Heart left ventricle (tissue), 16 donors: ENCODE measurements around the gene RAB5IF. TPM values are rescaled to one million over a fixed set of nuclear protein-coding genes. Genes with fewer than 3 reads are reported as not detected.
A peak's percentile ranks its signal among the peaks of the same experiment; 100 is the strongest.

ENCODE experiments used
- ATAC-seq, 4 donors: fragments of 200-7000 bp; cut with Tn5 transposase; one replicate each; pipeline ENCODE4 v1.9.1; 2020 to 2022; ENCODE audit warnings: moderate library complexity in 4 of 4, mild to moderate bottlenecking in 3 of 4, moderate number of reproducible peaks in 1 of 4
- DNase-seq, 5 donors: peaks; one replicate each; pipeline ENCODE4 v3.0.0-alpha.2; 2020
- H3K27ac ChIP-seq, 12 donors: fragments of 200-600 bp; sonication (generic) in 4 of 12; one replicate each; pipeline versions ENCODE4 v1.5.0 to v1.8.0; 2016 to 2022; ENCODE audit warnings: mild to moderate bottlenecking in 2 of 12
- H3K27me3 ChIP-seq, 9 donors: fragments of 200-600 bp; sonication (generic) in 2 of 9; one replicate each; pipeline versions ENCODE4 v1.5.1 to v1.8.0; 2016 to 2022; ENCODE audit warnings: mild to moderate bottlenecking in 3 of 9
- H3K36me3 ChIP-seq, 9 donors: fragments of 200-600 bp; sonication (generic) in 2 of 9; one replicate each; pipeline versions ENCODE4 v1.5.0 to v1.8.0; 2018 to 2022; ENCODE audit warnings: mild to moderate bottlenecking in 2 of 9
- H3K4me1 ChIP-seq, 12 donors: fragments of 200-600 bp; sonication (generic) in 4 of 12; one replicate each; pipeline versions ENCODE4 v1.5.0 to v1.8.0; 2016 to 2022; ENCODE audit warnings: mild to moderate bottlenecking in 3 of 12
- H3K4me3 ChIP-seq, 12 donors: fragments of 200-600 bp; sonication (generic) in 4 of 12; one replicate each; pipeline versions ENCODE4 v1.5.0 to v1.8.0; 2017 to 2022; ENCODE audit warnings: mild to moderate bottlenecking in 9 of 12, moderate library complexity in 4 of 12
- H3K9me3 ChIP-seq, 12 donors: fragments of 200-600 bp; sonication (generic) in 4 of 12; one replicate each; pipeline versions ENCODE4 v1.5.0 to v1.8.0; 2016 to 2022; ENCODE audit warnings: mild to moderate bottlenecking in 1 of 12
- POLR2A ChIP-seq, 2 donors: fragments of 450-650 bp; IDR thresholded peaks; one replicate each; pipeline ENCODE4 v1.6.1; 2017; ENCODE audit warnings: antibody characterized with exemption in 2 of 2, mild to moderate bottlenecking in 2 of 2, moderate library complexity in 2 of 2
- WGBS, 4 donors: extraction: QIAGEN DNeasy Blood & Tissue Kit in 2 of 4; methylation state at CpG; one replicate each; pipeline versions ENCODE4 v1.1.5 to v1.1.7; 2013 to 2018; 5-methylcytosine and 5-hydroxymethylcytosine counted together
- intact Hi-C, 10 donors: fragments of 100-400 bp; cut with DNase I; formaldehyde crosslinking; loops; one replicate each; pipeline versions ENCODE4 v1.11.1 to v1.14.2; 2022
- polyA plus RNA-seq, 2 donors: library from polyadenylated mRNA; stranded (reverse); fragments of 200-250 nt; gene quantifications; one replicate each; pipeline ENCODE4 v1.2.3, GENCODE V29; 2013
- total RNA-seq, 9 donors: library from RNA; depleted of rRNA in 2 of 9; stranded (reverse); fragments of >200 nt in 2 of 9; fragmentation: NEBNext Ultra II Directional in 3 of 9; extraction: Animal tissue kit (Norgen Biotek cat#: 25700) in 3 of 9; gene quantifications; one replicate each; pipeline versions ENCODE4 v1.1.0 to v1.2.4, GENCODE V29; 2016 to 2023
- TF ChIP-seq, protein P1 (sequence below), 12 donors: fragments of 200-600 bp; sonication (generic) in 4 of 12; IDR thresholded peaks; one replicate each; pipeline versions ENCODE4 v1.5.0 to v1.8.0; 2018 to 2022; ENCODE audit warnings: antibody characterized with exemption in 12 of 12, mild to moderate bottlenecking in 5 of 12
- donor health status: ischemic (EF 13 %, LVEDD 7.1; RV severe dilation, severe dysfunction).
- donor health status: healthy with polysubstance abuse.
- donor health status: DM: no; HTN: yes; CAD: no.
- donor health status: DM: no; HTN: no; CAD: no.
- donor health status: ischemic (EF 25% LVEDD 6.9; RV normal size, moderate dysfunction).
- donor health status: ischemic (EF 25% LVEDD 5.7; RV mildly dilated, moderate dysfunction).
- donor health status: healthy.
- donor health status: DM: yes; HTN: yes; CAD: no.
- donor health status: ischemic (EF 35%, LVEDD 5.7; RV mildly dilated, moderate dysfunction).
- donor health status: nonischemic (EF 11% LVEDD 7.7; RV severe dilation, severe dysfunction).
- donor health status: DM: yes; HTN: yes; CAD: no.
- donor health status: PGD.
- donor health status: ischemic (EF 29% LVEDD 5.4; RV normal size, mild dysfunction).
- donor health status: nonischemic (EF 23%, LVEDD 6.1; RV moderate dilation, normal function).

RAB5IF gene
- total and polyA plus RNA-seq, 11 donors: 35.5 to 101 (median 63.1) TPM

DNA sequence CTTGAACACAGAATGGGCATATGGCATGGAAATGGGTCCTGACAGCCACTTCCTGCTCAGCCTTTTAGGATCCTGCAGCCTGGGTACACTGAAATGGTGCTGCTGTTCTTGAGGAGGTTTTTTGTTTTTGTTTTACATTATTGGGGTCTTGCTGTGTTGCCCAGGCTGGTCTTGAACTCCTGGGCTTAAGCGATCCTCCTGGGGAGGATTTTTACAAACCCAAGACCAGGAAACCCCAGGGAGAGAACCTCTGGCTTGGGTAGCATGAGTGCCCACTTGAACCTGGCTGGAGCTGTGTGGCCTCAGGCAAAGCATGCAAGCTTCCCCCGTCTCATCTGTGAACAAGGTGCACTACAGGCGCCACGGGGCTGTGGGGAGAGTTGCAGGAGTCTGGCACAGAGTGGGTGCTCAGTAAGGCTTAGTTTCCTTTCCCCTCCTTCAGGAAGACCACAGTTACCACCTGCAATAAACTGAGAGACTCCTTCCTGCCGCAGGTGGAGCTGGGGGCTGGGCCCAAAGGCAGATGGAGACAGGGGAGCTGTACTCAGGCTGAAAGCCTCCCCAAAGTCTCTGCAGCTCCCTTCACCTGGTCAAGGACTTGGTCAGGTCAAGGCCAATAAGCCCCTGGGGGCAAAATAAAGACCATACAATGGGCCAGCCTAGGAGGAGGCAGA lies 38.6 kb downstream of the RAB5IF start:
- Histone ChIP-seq H3K27ac (peak overlapping the region in 1 of 12 donors; percentile 65), H3K27me3 (no peaks in the 10 kb centered on the region), H3K9me3 (no peaks in the 10 kb centered on the region), H3K4me1 (peaks cover 0 to 11% (median 0%) of the 10 kb centered on the region in 12 donors), H3K4me3 (peak overlapping the region in 1 of 12 donors; percentile 54), H3K36me3 (no peaks in the 10 kb centered on the region)
- no peak for TF ChIP-seq POLR2A (IDR thresholded peaks at IDR 0.05)
- TF ChIP-seq, protein P1, sequence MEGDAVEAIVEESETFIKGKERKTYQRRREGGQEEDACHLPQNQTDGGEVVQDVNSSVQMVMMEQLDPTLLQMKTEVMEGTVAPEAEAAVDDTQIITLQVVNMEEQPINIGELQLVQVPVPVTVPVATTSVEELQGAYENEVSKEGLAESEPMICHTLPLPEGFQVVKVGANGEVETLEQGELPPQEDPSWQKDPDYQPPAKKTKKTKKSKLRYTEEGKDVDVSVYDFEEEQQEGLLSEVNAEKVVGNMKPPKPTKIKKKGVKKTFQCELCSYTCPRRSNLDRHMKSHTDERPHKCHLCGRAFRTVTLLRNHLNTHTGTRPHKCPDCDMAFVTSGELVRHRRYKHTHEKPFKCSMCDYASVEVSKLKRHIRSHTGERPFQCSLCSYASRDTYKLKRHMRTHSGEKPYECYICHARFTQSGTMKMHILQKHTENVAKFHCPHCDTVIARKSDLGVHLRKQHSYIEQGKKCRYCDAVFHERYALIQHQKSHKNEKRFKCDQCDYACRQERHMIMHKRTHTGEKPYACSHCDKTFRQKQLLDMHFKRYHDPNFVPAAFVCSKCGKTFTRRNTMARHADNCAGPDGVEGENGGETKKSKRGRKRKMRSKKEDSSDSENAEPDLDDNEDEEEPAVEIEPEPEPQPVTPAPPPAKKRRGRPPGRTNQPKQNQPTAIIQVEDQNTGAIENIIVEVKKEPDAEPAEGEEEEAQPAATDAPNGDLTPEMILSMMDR (IDR thresholded peaks at IDR 0.05): no peak
- WGBS, 4 donors: 74 to 87% (median 83%) methylated on average over 3 to 5 of the region's 5 CpGs
- DNase-seq (no peak), ATAC-seq (peak in 1 of 4 donors; percentile 7)
- intact Hi-C loops: no loop called here

DNA sequence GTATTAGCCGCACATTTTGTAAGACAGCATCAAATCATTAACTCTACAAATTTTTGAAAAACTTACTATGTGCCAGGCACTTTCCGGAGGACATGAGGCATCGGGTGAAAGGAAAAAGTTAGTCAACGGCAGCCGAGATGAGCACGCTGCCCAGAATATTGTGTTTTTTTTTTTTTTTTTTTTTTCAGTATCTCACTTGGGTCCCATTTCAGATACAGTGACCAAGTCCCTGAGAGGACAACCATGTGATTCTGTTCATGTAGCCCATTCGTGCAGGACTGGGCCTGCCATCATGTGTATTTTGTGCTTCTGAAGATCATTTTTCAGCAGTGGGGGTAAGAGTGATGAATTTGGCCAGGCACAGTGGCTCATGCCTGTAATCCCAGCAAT lies 39.1 kb downstream of the RAB5IF start:
- Histone ChIP-seq H3K4me1 (peaks cover 0 to 11% (median 0%) of the 10 kb centered on the region in 12 donors), H3K36me3 (no peaks in the 10 kb centered on the region), H3K27me3 (no peaks in the 10 kb centered on the region), H3K4me3 (peak overlapping the region in 2 of 12 donors; percentile 15 to 54), H3K9me3 (no peaks in the 10 kb centered on the region), H3K27ac (peak overlapping the region in 1 of 12 donors; percentile 65)
- intact Hi-C loops: no loop called here
- ATAC-seq: no peak
- WGBS, 4 donors: 82 to 86% (median 83%) methylated on average over 7 of the region's 7 CpGs
- TF ChIP-seq, protein P1 (IDR thresholded peaks at IDR 0.05): no peak
- no peak for TF ChIP-seq POLR2A (IDR thresholded peaks at IDR 0.05)
- DNase-seq: no peak

DNA sequence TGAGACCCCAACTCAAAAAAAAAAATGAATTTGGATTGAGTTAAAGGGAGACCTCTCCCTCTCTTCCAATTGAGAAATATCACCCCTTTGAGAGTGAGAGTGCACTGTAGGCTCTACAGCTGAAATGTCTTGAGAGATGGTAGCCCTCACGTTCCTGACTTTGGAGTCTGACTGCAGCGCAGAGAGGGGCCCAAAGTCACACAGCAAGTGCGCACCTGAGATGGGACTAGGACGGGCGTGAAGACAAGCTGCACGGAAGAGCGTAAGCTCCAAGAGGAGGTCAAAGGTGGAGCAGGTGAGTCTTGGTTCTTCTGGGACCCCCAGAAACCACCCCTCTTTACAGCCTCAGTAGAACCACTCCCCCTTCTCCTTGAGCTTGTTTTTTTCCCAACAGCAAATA lies 39.8 kb downstream of the RAB5IF start:
- H3K27me3 ChIP-seq: no peaks in the 10 kb centered on the region
- DNase-seq (no peak), ATAC-seq (no peak)
- no peaks in the 10 kb centered on the region for H3K36me3 ChIP-seq
- H3K9me3 ChIP-seq: no peaks in the 10 kb centered on the region
- TF ChIP-seq, protein P1 (IDR thresholded peaks at IDR 0.05): no peak
- no peak for TF ChIP-seq POLR2A (IDR thresholded peaks at IDR 0.05)
- peak overlapping the region in 1 of 12 donors; percentile 65 for H3K27ac ChIP-seq
- 88 to 98% (median 92%) methylated on average over 7 of the region's 7 CpGs for WGBS, 4 donors
- intact Hi-C loops: no loop called here
- peak overlapping the region in 2 of 12 donors; percentile 15 to 54 for H3K4me3 ChIP-seq
- H3K4me1 ChIP-seq: peaks cover 0 to 11% (median 0%) of the 10 kb centered on the region in 12 donors

DNA sequence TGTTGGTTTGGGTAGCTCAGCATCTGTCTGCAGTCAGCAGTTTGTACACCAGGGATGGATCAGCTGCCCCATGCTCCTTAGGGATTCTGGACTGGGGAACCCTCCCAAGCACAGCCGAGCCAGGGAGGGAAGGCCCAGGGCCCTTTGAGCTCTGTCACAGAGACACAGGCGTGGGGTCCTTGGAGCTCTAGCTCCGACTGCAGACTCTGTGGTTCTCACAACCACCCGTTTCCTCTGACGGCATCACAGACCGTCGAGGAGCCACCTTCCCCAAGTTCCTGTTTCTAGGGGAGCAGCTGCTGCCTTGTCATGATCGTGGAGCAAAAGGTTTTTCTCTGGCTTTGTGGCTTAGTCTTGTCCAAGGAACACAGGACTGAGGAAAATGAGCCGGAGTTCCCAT lies 40.4 kb downstream of the RAB5IF start, which contains the start of gene SLA2:
Gene SLA2, minus strand, starts transcription at position 199 of the 400 bp plus-strand sequence. CDS start 4,861 bp downstream, outside the sequence.
- intact Hi-C loops: no loop called here
- Histone ChIP-seq H3K36me3 (peaks cover 0 to 4% (median under 1%) of the 10 kb centered on the region in 9 donors), H3K4me1 (peaks cover 0 to 11% (median 0%) of the 10 kb centered on the region in 12 donors), H3K27ac (peak within 1 kb of the TSS in 1 of 12 donors; percentile 65), H3K4me3 (peak within 1 kb of the TSS in 2 of 12 donors; percentile 15 to 54), H3K9me3 (no peaks in the 10 kb centered on the region), H3K27me3 (no peaks in the 10 kb centered on the region)
- DNase-seq (peak in 1 of 5 donors; percentile 32), ATAC-seq (peak in 3 of 4 donors; percentile 18 to 45 (median 43))
- WGBS, 4 donors: 41 to 50% (median 47%) methylated on average over 4 to 9 of the region's 9 CpGs
- TF ChIP-seq, protein P1 (IDR thresholded peaks at IDR 0.05): no peak
- TF ChIP-seq POLR2A (IDR thresholded peaks at IDR 0.05): no peak
